AG09319 (cell line): ENCODE measurements around the gene ESF1.

Experiments
- DNase-seq: peaks from one replicate; pipeline ENCODE4 v3.0.0-alpha.2; 2010; ENCODE audit warnings: low read depth; ENCODE audit errors: extremely low read depth
- CTCF ChIP-seq: IDR thresholded peaks from 2 replicates; pipeline ENCODE4 v1.5.1; 2011; ENCODE audit warnings: low read depth, mild to moderate bottlenecking, inconsistent platforms, low read length, moderate library complexity

ESF1 gene

DNA sequence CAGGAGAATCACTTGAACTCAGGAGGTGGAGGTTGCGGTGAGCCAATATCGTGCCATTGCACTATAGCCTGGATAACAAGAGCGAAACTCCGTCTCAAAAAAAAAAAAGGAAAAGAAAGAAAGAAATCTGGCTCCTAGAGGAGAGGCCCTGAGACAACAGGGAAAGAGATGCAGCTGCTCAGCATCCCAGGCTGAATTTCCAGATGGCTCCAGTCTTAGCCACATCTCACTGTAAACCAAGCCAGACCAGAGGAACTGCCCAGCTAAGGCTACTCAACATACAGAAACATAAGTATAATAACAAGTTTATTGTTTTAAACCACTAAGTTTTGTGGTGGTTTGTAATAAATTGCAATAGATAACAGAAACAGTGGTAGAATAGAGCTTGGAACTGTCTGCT lies 107.5 kb downstream of the ESF1 start:
- no peak for TF ChIP-seq CTCF
- no peak for DNase-seq

GRCh38 chr20:13676682-13677081 lies 108.0 kb downstream of the ESF1 start:
- TF ChIP-seq CTCF = no peak
- no peak for DNase-seq

DNA sequence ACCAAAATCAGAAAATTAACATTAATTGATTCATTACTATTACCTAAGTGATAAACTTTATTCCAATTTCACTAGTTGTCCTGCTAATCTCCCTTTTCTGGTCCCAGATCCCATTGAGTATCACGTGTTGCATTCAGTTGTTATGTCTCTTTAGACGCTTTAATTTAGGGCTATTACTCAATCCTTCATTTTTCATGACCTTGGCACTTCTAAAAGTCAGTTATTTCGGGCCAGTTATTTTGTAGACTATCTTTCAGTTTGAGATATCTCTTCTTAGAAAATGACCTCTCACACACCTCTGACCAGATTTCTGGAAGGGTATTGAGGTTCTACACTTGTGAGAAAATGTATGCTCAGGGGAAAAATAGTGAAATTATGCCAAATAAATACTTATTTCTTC lies 112.0 kb downstream of the ESF1 start:
- no peak for DNase-seq
- no peak for TF ChIP-seq CTCF

- no peak for DNase-seq
- no peak for TF ChIP-seq CTCF
Observed at GRCh38 chr20:13671916-13672378, 112.8 kb downstream of the ESF1 start.

DNA sequence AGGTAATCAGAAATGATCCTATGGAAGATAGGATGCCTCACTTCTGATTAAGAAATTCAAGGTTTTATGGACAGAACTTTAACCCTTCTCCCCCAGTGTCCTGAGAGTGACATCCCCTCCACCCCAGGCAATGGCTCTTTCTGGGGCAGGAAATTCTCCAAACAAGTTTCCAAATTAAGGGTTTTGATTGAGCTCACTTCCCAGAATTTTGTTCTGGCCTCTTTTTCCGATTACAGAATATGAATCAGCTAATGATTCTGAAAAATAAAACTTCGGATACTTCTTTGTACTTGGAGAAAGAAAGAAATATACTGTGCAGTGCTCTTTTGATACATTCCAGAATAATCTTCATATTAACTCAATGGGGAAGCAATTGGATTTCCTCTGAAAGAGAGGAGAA lies 113.2 kb downstream of the ESF1 start:
- DNase-seq = no peak
- no peak for TF ChIP-seq CTCF

DNA sequence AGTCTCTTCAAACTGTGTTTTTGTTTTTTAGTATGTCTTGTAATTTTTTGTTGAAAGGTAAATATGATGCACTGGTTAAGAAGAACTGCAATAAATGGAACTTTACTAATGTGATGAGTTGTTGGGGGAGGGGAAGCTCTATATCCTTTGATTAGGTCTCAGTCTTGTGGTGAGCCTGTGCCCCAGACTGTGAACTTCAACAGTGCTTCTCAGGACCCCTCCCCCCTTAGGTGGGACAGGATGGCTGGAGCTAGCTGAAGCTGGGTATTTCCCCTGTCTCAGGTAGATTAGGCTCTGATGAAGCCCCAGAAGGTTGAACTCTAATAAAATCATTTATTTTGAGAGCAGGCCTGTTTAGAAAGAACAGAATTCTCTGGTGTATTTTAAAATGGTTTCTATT lies 114.6 kb downstream of the ESF1 start:
- no peak for TF ChIP-seq CTCF
- no peak for DNase-seq

DNA sequence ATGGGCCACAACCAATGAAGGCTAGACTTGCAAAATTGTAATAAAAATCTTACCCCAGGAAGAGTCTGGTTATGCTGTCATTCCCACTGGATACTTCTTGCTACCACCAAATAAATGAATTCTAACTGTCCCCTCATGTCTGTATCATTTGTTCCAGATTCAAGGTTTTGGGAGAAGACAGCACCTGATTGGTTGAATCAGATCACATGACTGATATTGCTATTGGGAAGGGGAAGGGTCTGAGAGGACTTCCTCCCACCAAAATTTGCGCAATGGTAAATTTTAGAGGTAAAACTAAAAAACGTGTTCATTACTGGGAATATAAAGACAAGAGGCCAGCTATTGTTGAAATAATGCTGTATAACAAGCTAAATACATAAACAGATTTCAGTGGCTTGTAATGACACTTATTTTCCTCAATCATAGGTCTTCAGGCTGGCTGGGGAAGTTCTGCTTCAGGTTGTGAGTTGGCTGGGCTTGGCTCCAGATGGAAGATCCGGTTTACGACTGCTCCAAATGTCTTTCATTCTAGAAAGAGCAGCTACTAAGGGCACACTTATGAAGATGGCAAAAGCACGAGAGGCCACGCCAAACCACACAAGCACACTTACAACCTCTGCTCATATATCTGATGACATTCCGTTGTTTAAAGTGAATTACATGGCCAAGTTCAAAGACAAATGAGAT lies 118.9 kb downstream of the ESF1 start:
- TF ChIP-seq CTCF = no peak
- DNase-seq = no peak
